Activated CD4-positive, CD25-positive, alpha-beta regulatory T cell (primary cell): Measurements from ENCODE around the gene RNASE8.
A peak's percentile ranks its signal among the peaks of the same experiment; 100 is the strongest.

Experiments
- DNase-seq, 4 experiments: peaks; one replicate each; lab custom pipeline; 2025; lab: John Stamatoyannopoulos, UW

The RNASE8 gene

GRCh38 chr14:21106498-21107282 is 49.1 kb downstream of the RNASE8 start:
- peak; percentile 34 to 65 (median 55) for DNase-seq

- no peak for DNase-seq
These were observed 49.7 kb downstream of the RNASE8 start for GRCh38 chr14:21107283-21107800.
